HEK293 (cell line): Measurements from ENCODE around the gene PSD2.

Experiments
- CTCF ChIA-PET: fragments of 350-600 bp; formaldehyde crosslinking; extraction: SDS; loops from one replicate; lab custom pipeline; 2021; ENCODE audit warnings: antibody characterized with exemption; lab: Yijun Ruan, JAX
- POLR2A ChIA-PET: fragments of 300-600 bp; formaldehyde crosslinking; extraction: SDS; loops from one replicate; lab custom pipeline; 2020; ENCODE audit warnings: antibody characterized with exemption, inconsistent platforms; lab: Yijun Ruan, JAX
- H3K27ac ChIP-seq: fragments of 200-500 bp; sonication (Bioruptor generic); 2 replicates; pipeline ENCODE4 v1.5.1; 2014; ENCODE audit warnings: low read depth, low read length, control low read depth, inconsistent platforms; ENCODE audit errors: extremely low read depth
- H3K36me3 ChIP-seq, 2 experiments: fragments of 200-500 bp in 1 of 2; sonication (Bioruptor generic) in 1 of 2; 1 replicate in 1 of 2; 2 replicates in 1 of 2; pipeline ENCODE4 v1.5.1; 2014 to 2017; ENCODE audit warnings: inconsistent platforms in 2 of 2, low read length in 2 of 2; ENCODE audit not compliant: control insufficient read depth in 2 of 2, insufficient read depth in 1 of 2
- H3K4me1 ChIP-seq: fragments of 200-500 bp; sonication (Bioruptor generic); 2 replicates; pipeline ENCODE4 v1.5.1; 2014; ENCODE audit warnings: mild to moderate bottlenecking, low read length, inconsistent platforms; ENCODE audit not compliant: control insufficient read depth, insufficient read depth
- H3K4me3 ChIP-seq: 2 replicates; pipeline ENCODE4 v1.5.1; 2011; ENCODE audit warnings: low read depth, mild to moderate bottlenecking, control low read depth, low read length, moderate library complexity
- H3K9me3 ChIP-seq: fragments of 200-500 bp; sonication (Bioruptor generic); 2 replicates; pipeline ENCODE4 v1.5.1; 2014; ENCODE audit warnings: low read depth, low read length, inconsistent platforms; ENCODE audit not compliant: control insufficient read depth, insufficient read depth
- EGR2 ChIP-seq: fragments of 450-650 bp; formaldehyde crosslinking; IDR thresholded peaks from 2 replicates; pipeline ENCODE4 v1.5.1; 2016; ENCODE audit warnings: low read depth, missing biosample characterization, missing genetic modification characterization
- MYNN ChIP-seq: fragments of 450-650 bp; formaldehyde crosslinking; IDR thresholded peaks from 2 replicates; pipeline ENCODE4 v1.5.1; 2016; ENCODE audit warnings: missing biosample characterization, missing genetic modification characterization, borderline replicate concordance
- RBAK ChIP-seq: fragments of 450-650 bp; formaldehyde crosslinking; IDR thresholded peaks from 2 replicates; pipeline ENCODE4 v1.5.1; 2016; ENCODE audit warnings: missing biosample characterization, missing genetic modification characterization
- ZBTB20 ChIP-seq: fragments of 450-650 bp; formaldehyde crosslinking; IDR thresholded peaks from 2 replicates; pipeline ENCODE4 v1.5.1; 2016; ENCODE audit warnings: missing biosample characterization, missing genetic modification characterization
- ZNF132 ChIP-seq: fragments of 450-650 bp; formaldehyde crosslinking; IDR thresholded peaks from 2 replicates; pipeline ENCODE4 v1.5.1; 2017; ENCODE audit warnings: missing biosample characterization, missing genetic modification characterization, borderline replicate concordance
- ZNF223 ChIP-seq: fragments of 450-650 bp; formaldehyde crosslinking; IDR thresholded peaks from 2 replicates; pipeline ENCODE4 v1.5.1; 2016; ENCODE audit warnings: missing biosample characterization, missing genetic modification characterization
- ZNF473 ChIP-seq: fragments of 450-650 bp; formaldehyde crosslinking; IDR thresholded peaks from 2 replicates; pipeline ENCODE4 v1.5.1; 2017; ENCODE audit warnings: missing biosample characterization, missing genetic modification characterization
- ZNF510 ChIP-seq: fragments of 450-650 bp; formaldehyde crosslinking; IDR thresholded peaks from 2 replicates; pipeline ENCODE4 v1.5.1; 2018; ENCODE audit warnings: mild to moderate bottlenecking, missing genetic modification characterization, missing biosample characterization; ENCODE audit not compliant: insufficient replicate concordance
- ZNF610 ChIP-seq: fragments of 450-650 bp; formaldehyde crosslinking; IDR thresholded peaks from 2 replicates; pipeline ENCODE4 v1.5.1; 2016; ENCODE audit warnings: missing biosample characterization, missing genetic modification characterization, borderline replicate concordance
- ZNF658 ChIP-seq: fragments of 450-650 bp; formaldehyde crosslinking; IDR thresholded peaks from 2 replicates; pipeline ENCODE4; 2016; ENCODE audit warnings: missing biosample characterization, missing genetic modification characterization
- ZNF776 ChIP-seq: fragments of 450-650 bp; formaldehyde crosslinking; IDR thresholded peaks from 2 replicates; pipeline ENCODE4 v1.5.0; 2017; ENCODE audit warnings: missing biosample characterization, missing genetic modification characterization, borderline replicate concordance
- ZNF843 ChIP-seq: fragments of 450-650 bp; formaldehyde crosslinking; IDR thresholded peaks from 2 replicates; pipeline ENCODE4 v1.5.1; 2016; ENCODE audit warnings: missing biosample characterization, missing genetic modification characterization
- TF ChIP-seq, protein P1 (sequence below): fragments of 450-650 bp; formaldehyde crosslinking; IDR thresholded peaks from 2 replicates; pipeline ENCODE4 v1.5.1; 2016; ENCODE audit warnings: missing biosample characterization, missing genetic modification characterization, low read depth
- TF ChIP-seq, protein P2 (sequence below): fragments of 450-650 bp; IDR thresholded peaks from 2 replicates; pipeline ENCODE4 v1.5.1; 2018; ENCODE audit warnings: missing biosample characterization, mild to moderate bottlenecking, missing genetic modification characterization
- TF ChIP-seq, protein P3 (sequence below): fragments of 450-650 bp; formaldehyde crosslinking; IDR thresholded peaks from 2 replicates; pipeline ENCODE4 v1.5.1; 2016; ENCODE audit warnings: missing biosample characterization, missing genetic modification characterization
- TF ChIP-seq, protein P4 (sequence below): fragments of 450-650 bp; formaldehyde crosslinking; IDR thresholded peaks from 2 replicates; pipeline ENCODE4 v1.5.1; 2016; ENCODE audit warnings: missing biosample characterization, missing genetic modification characterization

Gene PSD2

DNA sequence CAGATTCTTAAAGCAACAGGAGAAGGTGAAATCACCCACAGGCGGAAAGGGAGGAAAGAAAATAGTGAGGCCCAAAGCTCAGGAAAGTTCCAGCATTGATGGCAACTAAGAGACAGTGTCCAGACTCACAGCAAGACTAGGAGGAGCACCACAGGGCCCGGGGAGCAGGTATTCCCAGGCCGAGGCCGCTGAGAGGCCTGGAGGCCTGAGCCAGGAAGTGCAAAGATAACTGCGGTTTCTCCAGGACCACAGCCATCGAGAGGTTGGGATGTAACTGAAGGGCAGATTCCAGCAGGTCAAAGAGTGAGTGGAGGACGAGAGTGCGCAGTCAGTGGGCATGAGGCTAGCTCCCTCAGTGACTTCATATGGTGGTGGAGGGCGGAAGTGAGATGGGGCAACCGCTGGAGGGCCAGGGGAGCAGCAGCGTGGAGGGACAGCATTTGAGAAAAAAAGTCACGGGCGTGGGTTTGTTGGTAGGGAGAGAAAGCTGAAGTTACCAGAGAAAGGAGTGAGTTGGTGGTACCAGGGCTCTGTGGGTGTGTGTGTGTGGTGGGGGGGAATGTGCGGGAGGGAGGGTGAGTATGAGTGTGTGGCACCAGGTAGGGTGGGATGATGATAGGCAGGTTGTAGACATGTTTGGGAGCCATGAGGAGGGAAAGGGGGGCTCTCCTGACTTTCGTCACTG lies 89.7 kb downstream of the PSD2 start (continued):
- TF ChIP-seq ZNF473 (no peak), ZNF610 (no peak), ZNF510 (no peak), ZNF843 (tag by site-specific recombination) (no peak), ZNF658 (no peak), RBAK (tag by site-specific recombination) (no peak), ZBTB20 (tag by site-specific recombination) (no peak), ZNF132 (no peak), ZNF223 (tag by site-specific recombination) (no peak), EGR2 (peak; percentile 84), MYNN (tag by site-specific recombination) (no peak)
- TF ChIP-seq, protein P1, sequence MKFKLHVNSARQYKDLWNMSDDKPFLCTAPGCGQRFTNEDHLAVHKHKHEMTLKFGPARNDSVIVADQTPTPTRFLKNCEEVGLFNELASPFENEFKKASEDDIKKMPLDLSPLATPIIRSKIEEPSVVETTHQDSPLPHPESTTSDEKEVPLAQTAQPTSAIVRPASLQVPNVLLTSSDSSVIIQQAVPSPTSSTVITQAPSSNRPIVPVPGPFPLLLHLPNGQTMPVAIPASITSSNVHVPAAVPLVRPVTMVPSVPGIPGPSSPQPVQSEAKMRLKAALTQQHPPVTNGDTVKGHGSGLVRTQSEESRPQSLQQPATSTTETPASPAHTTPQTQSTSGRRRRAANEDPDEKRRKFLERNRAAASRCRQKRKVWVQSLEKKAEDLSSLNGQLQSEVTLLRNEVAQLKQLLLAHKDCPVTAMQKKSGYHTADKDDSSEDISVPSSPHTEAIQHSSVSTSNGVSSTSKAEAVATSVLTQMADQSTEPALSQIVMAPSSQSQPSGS (tag by site-specific recombination): no peak
- TF ChIP-seq, protein P2, sequence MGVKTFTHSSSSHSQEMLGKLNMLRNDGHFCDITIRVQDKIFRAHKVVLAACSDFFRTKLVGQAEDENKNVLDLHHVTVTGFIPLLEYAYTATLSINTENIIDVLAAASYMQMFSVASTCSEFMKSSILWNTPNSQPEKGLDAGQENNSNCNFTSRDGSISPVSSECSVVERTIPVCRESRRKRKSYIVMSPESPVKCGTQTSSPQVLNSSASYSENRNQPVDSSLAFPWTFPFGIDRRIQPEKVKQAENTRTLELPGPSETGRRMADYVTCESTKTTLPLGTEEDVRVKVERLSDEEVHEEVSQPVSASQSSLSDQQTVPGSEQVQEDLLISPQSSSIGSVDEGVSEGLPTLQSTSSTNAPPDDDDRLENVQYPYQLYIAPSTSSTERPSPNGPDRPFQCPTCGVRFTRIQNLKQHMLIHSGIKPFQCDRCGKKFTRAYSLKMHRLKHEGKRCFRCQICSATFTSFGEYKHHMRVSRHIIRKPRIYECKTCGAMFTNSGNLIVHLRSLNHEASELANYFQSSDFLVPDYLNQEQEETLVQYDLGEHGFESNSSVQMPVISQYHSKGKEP (tag by site-specific recombination): no peak
- TF ChIP-seq, protein P3, sequence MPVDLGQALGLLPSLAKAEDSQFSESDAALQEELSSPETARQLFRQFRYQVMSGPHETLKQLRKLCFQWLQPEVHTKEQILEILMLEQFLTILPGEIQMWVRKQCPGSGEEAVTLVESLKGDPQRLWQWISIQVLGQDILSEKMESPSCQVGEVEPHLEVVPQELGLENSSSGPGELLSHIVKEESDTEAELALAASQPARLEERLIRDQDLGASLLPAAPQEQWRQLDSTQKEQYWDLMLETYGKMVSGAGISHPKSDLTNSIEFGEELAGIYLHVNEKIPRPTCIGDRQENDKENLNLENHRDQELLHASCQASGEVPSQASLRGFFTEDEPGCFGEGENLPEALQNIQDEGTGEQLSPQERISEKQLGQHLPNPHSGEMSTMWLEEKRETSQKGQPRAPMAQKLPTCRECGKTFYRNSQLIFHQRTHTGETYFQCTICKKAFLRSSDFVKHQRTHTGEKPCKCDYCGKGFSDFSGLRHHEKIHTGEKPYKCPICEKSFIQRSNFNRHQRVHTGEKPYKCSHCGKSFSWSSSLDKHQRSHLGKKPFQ (tag by site-specific recombination): no peak
- TF ChIP-seq, all 188 proteins: peak for 3

- H3K36me3 ChIP-seq: no peaks in the 10 kb centered on the region; a peak in 1 of 3 replicates
- H3K4me1 ChIP-seq: peaks cover 2% of the 10 kb centered on the region; the same call in 1 of the 2 replicates
- TF ChIP-seq, protein P4, sequence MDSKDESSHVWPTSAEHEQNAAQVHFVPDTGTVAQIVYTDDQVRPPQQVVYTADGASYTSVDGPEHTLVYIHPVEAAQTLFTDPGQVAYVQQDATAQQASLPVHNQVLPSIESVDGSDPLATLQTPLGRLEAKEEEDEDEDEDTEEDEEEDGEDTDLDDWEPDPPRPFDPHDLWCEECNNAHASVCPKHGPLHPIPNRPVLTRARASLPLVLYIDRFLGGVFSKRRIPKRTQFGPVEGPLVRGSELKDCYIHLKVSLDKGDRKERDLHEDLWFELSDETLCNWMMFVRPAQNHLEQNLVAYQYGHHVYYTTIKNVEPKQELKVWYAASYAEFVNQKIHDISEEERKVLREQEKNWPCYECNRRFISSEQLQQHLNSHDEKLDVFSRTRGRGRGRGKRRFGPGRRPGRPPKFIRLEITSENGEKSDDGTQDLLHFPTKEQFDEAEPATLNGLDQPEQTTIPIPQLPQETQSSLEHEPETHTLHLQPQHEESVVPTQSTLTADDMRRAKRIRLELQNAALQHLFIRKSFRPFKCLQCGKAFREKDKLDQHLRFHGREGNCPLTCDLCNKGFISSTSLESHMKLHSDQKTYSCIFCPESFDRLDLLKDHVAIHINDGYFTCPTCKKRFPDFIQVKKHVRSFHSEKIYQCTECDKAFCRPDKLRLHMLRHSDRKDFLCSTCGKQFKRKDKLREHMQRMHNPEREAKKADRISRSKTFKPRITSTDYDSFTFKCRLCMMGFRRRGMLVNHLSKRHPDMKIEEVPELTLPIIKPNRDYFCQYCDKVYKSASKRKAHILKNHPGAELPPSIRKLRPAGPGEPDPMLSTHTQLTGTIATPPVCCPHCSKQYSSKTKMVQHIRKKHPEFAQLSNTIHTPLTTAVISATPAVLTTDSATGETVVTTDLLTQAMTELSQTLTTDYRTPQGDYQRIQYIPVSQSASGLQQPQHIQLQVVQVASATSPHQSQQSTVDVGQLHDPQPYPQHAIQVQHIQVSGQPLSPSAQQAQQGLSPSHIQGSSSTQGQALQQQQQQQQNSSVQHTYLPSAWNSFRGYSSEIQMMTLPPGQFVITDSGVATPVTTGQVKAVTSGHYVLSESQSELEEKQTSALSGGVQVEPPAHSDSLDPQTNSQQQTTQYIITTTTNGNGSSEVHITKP: peak; percentile 36; the same call in 1 of the 2 replicates
- no peak for TF ChIP-seq ZNF776
- CTCF ChIA-PET: interaction anchor here (1.0 kb wide), 1 partner anchor 83 kb away, joined by 4 read pairs; no protein-coding TSS in a partner anchor
- no peak overlapping the region for H3K27ac ChIP-seq
- POLR2A ChIA-PET: no interaction called here
- no peak overlapping the region for H3K4me3 ChIP-seq
- H3K9me3 ChIP-seq: no peaks in the 10 kb centered on the region
Measured at GRCh38 chr5:139885857-139886208, 90.2 kb downstream of the PSD2 start.
